HG02642 (cell line): Measurements from ENCODE around the gene OR10AD1.
"Not testable (repeated sequence)": the region's sequence is repeated elsewhere in the genome, so short reads cannot be mapped to it uniquely, and the experiment has no call there.

Experiments used
- ATAC-seq: cut with Tn5 transposase; IDR thresholded peaks from one replicate; pipeline ENCODE4 v1.9.1; 2021; ENCODE audit warnings: mild to moderate bottlenecking; ENCODE audit not compliant: unreplicated experiment, poor library complexity

The OR10AD1 gene, protein sequence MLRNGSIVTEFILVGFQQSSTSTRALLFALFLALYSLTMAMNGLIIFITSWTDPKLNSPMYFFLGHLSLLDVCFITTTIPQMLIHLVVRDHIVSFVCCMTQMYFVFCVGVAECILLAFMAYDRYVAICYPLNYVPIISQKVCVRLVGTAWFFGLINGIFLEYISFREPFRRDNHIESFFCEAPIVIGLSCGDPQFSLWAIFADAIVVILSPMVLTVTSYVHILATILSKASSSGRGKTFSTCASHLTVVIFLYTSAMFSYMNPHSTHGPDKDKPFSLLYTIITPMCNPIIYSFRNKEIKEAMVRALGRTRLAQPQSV

DNA sequence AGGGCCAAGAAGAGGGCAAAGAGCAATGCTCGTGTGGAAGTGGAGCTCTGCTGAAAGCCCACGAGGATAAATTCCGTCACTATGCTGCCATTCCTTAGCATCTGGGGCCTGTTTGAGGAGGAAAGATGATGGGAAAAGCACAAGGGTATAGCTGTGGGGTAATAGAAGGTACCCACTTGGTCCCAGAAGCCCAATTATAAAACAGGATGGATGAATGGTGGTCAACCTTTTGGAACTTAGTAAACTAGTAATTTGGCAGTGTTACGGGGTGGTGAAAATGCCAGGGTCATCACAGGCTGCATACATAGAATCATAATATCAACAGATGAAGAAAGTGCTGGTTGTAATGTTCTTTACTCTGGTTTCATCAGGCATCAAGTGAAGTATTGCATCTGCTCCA, at the start of gene OR10AD1:
Gene OR10AD1 (minus strand): TSS at position 101 of the 400 bp plus-strand sequence. CDS start 0 bp downstream, at position 101.
- ATAC-seq, result no peak

DNA sequence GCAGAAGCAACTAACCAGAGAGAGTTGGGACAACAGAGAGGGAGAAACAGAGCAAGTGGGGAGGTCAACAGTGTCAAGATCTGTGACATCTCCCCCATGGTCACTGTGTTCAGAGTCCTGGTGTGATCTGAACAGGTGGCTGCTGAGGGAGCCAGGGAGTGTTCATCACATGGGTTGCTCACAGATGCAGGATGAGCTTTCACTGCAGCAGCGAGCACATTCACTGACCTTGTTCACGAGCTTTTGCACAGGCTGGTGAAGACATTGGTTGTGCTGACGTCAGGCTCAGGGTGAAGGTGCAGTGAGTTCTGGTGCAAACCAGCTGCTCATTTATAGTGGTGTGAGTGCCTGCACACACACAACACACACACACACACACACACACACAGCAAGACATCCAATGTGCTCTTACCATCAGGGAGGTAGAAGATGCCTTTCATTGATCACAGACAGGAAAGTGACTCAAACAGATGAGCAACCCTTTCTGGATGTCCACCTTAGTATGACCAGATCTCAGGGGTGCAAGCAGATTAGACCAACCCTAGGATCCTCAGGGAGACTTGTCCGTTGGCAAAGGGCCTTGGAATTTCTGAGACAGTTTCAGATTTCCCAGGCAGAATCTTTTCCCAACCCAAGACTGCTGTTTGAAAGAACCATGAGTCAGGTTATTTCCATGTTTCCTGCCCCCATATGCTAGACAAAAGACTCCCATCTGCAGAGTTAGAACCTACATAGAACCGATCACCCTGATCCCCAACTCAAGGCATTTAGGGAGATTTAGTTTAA, 44.3 kb upstream of the OR10AD1 start:
- no peak for ATAC-seq

DNA sequence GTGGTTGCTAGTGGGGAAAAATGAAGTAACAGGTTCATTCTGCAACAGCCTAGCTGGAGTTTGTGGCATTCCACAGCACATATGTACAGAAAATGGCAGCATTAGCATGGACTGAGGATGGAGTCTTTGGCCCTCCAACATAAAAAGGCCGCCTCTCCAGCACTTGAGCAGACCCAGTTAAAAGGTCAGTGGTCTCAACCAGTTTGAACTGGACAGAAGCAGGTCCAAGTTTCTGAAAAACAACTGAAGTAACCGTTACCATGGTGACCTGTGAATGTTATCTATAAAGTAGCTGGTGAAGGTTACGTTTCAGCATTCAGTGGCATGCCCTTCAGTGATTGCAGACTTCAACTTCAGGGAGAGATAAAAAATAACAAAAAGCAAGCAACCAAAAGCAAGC, 34.1 kb upstream of the OR10AD1 start:
- ATAC-seq, result no peak

DNA sequence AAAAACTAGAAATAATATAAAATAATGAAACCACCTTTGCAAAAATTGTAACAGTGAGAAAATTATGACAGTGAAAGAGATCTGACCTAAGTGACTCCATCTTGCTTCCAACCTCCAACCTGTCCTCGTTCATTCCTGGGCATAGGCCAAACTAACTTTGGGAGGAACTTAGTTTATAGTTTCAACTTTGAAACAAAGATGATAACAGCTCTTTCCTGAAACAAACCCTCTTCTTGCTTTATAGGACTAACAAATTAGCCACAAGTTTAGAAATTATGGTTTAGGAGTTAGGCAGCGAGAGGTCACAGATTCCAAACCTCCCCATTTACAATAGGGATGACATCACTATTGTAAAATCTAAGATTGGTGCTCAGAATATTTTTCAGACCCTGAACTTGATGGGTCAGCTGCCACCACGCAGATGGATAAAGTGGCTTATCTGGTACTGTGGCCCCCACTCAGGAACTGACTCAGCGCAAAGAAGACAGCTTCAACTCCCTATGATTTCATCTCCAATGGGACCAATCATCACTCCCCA, 32.8 kb upstream of the OR10AD1 start:
- no peak for ATAC-seq

DNA sequence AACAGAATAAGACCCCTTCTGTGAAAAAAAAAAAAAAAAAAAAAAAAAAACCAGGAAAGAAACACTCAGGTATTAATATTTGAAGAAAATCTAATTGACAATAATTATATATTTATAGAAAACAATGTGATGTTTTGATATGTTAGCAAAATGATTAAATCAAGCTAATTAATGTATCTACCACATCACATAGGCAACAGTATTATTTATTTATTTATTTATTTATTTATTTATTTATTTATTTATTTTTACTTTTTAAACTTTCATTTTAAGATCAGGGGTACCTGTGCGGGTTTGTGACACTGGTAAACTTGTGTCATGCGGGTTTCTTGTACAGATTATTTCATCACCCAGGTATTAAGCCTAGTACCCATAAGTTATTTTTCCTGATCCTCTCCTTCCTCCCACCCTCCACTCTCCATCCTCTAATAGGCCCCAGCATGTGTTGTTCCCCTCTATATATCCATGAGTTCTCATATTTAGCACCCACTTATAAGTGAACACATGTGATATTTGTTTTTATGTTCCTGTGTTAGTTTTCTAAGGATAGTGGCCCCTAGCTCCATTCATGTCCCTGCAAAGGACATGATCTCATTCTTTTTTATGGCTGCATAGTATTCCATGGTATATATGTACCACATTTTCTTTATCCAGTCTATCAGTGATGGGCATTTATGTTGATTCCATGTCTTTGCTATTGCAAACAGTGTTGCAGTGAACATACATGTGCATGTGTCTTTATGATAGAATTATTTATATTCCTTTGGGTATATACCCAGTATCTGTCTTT, 28.3 kb upstream of the OR10AD1 start:
- ATAC-seq, result not testable (repeated sequence)

DNA sequence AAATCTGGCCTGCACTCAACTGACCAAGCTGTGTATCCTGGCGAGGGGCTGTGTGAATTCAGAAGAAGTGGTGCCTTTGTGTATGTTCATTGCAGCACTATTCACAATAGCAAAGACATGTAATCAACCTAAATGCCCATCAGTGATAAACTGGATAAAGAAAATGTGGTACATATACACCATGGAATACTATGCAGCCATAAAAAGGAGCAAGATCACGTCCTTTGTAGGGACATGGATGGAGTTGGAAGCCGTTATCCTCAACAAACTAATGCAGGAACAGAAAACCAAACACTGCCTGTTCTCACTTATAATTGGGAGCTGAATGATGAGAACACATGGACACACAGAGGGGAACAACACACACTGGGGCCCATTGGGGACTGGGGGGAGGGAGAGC, 21.4 kb upstream of the OR10AD1 start:
- ATAC-seq, result not testable (repeated sequence)

DNA sequence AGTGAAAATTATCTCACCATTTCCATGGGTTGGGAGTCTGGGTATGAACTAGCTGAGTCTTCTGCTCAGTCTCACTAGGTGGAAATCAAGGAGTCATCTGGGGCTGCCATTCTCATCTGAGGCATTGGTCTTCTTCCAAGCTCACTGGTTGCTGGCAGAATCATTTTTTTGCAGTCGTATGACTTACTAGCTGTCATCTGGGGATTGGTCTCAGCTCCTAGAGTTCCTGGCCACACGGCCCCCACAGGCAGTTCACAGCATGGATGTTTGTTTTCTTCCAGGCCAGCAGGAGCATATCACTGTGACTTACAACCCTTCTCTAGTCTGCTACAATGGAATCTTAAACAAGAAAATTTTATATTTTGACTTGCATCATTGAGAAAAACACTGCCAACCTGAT, 18.6 kb upstream of the OR10AD1 start:
- ATAC-seq, result no peak

DNA sequence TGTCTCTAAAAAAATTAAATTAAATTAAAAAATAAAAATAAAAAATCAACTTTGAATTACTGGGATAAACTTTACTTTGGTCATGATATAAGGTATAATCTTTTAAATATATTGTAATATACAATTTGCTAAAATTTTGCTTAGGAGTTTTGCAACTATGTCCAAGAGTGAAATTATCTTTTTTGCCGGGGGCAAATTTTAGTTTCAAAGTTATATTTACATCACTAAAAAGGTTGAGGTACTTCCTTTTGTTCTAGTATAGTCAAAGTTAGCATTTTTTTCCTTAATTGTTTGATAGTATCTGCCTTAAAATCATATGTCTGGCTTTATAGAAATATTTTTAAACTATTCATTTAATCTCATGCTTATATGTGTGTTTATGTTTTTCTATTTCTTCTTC, 17.6 kb upstream of the OR10AD1 start:
- ATAC-seq, result no peak

DNA sequence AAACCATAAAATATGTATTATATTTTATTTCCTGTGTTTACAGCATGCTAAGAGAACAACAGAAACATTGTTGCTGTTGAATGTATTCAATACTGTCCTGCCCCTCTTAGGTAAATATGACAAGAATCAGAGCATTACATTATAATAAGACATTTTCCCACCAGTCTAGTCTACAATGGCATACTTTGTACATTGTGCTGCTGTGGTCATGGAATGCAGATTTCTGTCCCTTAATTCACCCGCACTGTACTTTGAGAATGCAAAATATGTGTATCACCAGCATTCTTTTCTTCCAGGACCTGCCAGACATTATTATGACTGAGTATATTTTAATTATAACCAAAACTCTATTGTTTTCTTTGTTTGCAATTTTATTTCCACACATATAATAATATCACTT, 16.5 kb upstream of the OR10AD1 start:
- ATAC-seq, result no peak

DNA sequence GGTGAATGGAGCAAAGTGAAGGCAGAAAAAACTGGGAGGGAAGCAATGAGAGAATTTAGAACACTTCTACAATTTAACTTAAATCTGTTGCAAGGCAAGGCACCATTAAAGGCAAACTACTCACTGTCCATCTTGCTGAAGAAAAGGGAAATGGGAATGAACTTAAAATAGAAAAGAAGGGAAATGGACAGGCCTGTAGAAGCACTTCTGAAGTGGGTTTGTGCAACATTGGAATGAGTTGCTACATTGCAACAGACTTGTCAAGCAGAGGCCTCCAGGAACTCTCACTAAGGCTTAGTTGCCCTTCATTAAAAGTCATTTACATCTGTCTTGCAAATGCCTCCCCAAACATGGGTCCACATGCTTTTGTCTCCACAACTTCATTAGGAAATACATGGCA, 13.7 kb upstream of the OR10AD1 start:
- ATAC-seq, result no peak

DNA sequence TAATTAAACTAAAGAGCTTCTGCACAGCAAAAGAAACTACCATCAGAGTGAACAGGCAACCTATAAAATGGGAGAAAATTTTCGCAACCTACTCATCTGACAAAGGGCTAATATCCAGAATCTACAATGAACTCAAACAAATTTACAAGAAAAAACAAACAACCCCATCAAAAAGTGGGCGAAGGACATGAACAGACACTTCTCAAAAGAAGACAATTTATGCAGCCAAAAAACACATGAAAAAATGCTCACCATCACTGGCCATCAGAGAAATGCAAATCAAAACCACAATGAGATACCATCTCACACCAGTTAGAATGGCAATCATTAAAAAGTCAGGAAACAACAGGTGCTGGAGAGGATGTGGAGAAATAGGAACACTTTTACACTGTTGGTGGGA, 6.4 kb upstream of the OR10AD1 start:
- not testable (repeated sequence) for ATAC-seq

DNA sequence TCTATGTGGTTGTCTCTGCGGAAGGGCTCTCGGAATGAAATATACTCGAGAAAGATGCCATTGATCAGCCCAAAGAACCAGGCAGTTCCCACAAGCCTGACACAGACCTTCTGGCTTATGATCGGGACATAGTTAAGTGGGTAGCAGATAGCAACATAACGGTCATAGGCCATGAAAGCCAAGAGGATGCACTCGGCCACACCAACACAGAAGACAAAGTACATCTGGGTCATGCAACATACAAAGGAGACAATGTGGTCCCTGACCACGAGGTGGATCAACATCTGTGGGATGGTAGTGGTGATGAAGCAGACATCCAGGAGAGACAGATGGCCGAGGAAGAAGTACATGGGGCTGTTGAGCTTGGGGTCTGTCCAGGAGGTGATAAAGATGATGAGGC, 326 bp downstream of the OR10AD1 start:
- no peak for ATAC-seq

DNA sequence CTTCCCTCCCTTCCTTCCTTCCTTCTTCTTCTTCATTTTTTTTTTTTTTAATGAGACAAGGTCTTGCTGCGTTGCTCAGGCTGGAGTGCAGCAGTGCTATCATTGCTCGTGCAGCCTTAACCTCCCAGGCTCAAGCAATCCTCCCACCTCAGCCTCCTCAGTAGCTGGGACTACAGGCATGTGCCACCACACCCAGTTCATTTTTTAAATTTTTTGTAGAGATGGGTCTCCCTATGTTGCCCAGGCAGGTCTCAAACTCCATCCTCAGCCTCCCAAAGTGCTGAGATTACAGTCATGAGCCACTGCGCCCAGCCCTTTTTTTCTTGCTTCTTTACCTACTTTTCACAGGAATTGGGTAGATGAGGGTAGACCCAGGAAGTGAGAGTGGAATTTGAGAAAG, 1.6 kb downstream of the OR10AD1 start:
- no peak for ATAC-seq

DNA sequence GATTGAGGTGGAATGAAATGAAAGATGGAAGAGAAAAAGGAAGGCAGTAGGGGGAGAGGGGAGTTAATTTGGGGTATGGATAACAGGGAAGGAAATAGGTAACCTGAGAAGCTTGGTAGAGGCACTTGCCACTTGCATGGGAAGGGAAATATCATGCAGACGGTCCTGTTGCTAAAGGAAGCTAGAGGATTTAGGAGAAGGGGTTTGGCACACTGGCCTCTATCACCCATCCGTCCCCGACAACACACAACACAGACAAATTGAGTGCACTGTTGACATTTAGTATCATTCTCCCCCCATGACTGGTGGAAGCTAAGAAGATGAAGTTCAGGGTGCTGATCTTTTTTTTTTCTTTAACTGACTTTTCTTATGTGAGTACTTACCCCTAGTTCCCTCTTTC, 2.0 kb downstream of the OR10AD1 start:
- ATAC-seq, result no peak

DNA sequence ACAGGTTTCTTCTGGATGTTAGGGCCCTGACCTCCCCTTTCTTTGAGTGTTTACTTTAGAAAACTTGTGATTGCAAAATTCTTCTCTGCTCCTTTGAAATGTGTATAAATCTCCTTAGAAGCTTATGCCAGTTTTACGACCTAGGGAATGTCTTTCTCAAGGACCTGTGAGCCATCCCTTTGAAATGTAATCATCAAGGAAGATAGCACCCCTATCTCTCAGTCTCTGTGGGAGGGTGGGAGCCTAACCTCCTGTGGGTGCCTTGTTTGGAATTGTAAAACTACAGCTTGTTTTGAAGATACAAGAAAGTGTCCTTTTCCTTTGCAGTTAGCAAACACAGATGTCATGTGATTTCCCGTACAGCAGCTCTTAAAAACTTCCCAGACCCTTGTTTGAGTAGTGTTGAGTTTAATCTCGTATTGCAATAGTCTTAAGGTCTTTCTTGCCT, 3.3 kb downstream of the OR10AD1 start:
- ATAC-seq, result no peak

DNA sequence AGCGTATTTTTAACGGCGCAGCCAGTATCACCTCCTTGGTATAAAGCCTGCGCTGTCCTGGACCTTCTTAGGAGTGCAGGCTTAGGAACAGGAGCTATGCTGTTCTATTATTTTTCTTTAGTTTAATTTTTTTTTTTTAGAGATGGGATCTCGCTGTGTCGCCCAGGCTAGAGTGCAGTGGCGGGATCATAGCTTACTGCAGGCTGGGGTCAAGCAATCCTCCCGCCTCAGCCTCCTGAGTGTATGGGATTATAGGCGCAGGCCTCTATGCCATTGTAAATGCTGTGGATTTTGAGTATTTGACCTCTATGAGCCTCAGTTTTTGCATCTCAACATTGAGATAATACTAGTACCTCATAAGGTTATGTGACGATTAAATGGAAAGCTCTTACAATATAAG, 4.1 kb downstream of the OR10AD1 start:
- no peak for ATAC-seq

DNA sequence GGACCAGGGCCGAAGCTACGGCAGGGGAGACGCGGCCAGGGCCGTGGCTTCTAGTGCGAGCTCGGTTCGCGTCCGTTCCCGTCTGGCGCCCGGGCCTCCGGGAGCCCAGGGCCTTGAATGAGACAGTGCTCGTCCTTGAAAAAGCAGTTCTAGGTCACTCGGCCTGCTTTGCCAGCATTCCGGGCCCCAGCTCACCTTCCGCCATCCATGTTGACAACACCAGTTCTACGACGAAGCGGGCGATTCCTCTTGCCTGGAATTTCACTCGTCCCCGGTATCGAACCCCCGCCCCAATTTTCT, 4.5 kb downstream of the OR10AD1 start:
- ATAC-seq, result peak; percentile 17

DNA sequence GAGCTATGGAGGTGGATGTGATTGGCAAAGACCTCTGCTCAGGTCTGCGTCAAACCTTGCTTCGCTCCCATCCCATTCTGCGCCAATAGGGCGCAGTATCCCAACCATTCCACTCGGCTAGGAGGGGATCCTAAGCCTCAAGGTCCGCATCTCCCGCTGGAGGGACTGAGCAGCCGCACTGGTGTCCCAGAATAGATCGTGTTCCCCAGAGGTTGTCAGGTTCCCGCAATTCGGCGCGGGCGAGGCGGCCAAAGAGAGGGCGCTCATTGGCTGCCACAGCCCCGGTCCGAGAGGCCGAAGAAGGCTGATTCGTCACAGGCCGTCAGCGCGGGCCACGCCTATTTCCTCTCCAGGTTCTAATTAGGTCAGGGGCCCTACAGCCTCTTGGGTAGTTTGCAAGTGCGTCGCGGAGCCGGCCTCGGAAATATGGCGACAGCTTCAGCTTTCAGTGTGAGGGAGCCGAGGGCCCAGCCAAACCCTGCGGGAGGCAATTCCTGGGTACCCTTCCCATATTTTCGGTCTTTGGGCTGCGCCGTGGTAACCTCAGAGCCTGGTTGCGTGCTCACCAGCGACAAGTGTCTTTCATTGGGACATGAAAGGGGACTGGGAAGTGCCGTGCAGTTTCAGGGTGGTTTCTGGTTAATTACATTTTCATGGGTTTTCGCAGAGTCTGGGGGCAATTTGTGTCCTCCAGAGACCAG, 5.0 kb downstream of the OR10AD1 start:
- peak; percentile 100 for ATAC-seq

DNA sequence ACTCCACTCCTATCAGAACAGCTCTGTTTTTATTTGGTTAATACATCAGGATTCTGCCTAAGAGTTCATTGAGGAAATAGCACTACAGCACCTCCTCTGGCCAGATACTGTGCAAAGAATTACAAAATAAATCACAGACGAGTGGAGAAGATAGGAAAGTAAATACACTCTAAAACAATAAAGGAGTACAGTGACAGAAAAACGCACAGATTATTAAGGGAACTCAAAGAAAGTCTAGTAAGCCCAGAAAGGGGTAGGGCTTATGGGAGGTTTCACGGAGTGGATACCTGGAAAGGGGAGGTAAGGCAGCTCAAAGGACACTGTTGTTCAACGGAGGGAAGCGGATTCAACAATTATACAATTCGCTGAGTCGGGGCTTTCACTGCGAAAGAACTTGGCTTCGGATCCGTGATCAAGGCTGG, 5.5 kb downstream of the OR10AD1 start:
- ATAC-seq, result peak; percentile 10

DNA sequence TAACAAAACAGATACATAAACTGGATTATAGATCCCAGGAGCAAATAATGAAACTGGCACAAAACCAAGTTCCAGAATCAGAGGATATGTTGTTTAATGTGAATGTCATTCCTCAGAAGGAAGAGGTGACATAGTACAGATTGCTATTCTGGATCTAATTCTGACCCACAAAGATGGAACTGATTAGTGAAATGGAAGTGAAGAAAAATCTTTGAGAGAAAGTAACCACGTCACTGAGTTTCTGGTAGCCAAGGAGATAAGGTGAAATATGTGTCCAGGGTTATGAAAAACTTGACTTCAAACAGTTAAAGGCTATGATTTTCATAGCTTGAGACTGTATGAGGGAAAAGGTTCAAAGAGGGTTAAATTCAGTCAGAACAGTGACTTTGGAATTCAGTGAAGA, 8.3 kb downstream of the OR10AD1 start:
- ATAC-seq, result no peak
